ENCODE results near the gene TTC28.

The TTC28 gene

DNA sequence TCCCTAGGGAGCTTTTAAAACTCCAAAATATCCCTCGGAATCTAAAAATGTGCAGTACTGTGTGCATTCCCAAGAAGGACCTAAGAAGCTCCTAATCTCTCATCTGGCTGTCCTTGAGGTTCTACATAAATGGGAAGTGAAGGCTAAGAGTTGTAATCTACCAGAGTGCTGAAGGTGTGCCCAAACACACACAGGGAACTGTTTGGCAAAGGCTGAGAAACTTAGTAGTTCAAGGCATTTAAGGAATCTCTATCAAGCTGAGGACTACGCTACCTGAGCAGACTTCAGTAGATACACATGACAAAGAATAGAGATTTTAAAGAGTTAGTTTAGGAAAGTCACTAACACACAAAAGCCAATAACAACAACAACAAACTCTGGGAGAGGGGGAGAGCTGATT, 71.1 kb downstream of the TTC28 start:
- Histone ChIP-seq H3K9ac (ENCODE audit: low read depth in 1 of 2, low read length in 2 of 2) (no peak overlapping the region), H3K27ac (ENCODE audit: low read depth in 2 of 2, low read length in 2 of 2) (no peak overlapping the region), H3K36me3 (ENCODE audit: control insufficient read depth in 2 of 2, insufficient read depth in 2 of 2, low read length in 2 of 2) (no peaks in the 10 kb centered on the region), H3K4me1 (ENCODE audit: control insufficient read depth in 2 of 2, insufficient read depth in 2 of 2, low read length in 2 of 2) (no peaks in the 10 kb centered on the region), H3K4me3 (ENCODE audit: low read length in 2 of 2) (no peak overlapping the region), H3K27me3 (ENCODE audit: control insufficient read depth in 2 of 2, insufficient read depth in 2 of 2, low read length in 2 of 2) (no peaks in the 10 kb centered on the region), H3K9me3 (ENCODE audit: control insufficient read depth in 2 of 2, low read length in 2 of 2) (no peaks in the 10 kb centered on the region)

DNA sequence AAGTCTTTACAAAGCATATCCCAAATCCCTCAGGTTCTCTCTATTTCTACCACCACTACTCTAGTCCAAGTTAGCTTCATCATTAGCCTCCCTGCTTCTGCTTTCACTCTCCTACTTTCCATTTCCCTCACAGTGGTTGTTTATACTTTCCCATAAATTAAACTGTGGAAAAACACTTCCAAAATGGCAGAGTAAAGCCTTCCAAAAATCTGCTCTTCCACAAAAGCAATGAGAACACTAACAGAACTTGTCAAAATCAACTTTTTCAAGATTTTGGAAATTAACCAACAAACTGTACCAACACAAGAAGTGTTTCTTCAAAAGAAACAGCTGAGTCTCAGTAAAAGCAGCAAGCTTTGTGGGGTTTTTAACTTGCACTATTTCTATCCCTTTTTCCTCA, 71.8 kb downstream of the TTC28 start:
- Histone ChIP-seq H3K27me3 (ENCODE audit: control insufficient read depth in 2 of 2, insufficient read depth in 2 of 2, low read length in 2 of 2) (no peaks in the 10 kb centered on the region), H3K27ac (ENCODE audit: low read depth in 2 of 2, low read length in 2 of 2) (no peak overlapping the region), H3K4me3 (ENCODE audit: low read length in 2 of 2) (no peak overlapping the region), H3K4me1 (ENCODE audit: control insufficient read depth in 2 of 2, insufficient read depth in 2 of 2, low read length in 2 of 2) (no peaks in the 10 kb centered on the region), H3K9me3 (ENCODE audit: control insufficient read depth in 2 of 2, low read length in 2 of 2) (no peaks in the 10 kb centered on the region), H3K9ac (ENCODE audit: low read depth in 1 of 2, low read length in 2 of 2) (no peak overlapping the region), H3K36me3 (ENCODE audit: control insufficient read depth in 2 of 2, insufficient read depth in 2 of 2, low read length in 2 of 2) (no peaks in the 10 kb centered on the region)

DNA sequence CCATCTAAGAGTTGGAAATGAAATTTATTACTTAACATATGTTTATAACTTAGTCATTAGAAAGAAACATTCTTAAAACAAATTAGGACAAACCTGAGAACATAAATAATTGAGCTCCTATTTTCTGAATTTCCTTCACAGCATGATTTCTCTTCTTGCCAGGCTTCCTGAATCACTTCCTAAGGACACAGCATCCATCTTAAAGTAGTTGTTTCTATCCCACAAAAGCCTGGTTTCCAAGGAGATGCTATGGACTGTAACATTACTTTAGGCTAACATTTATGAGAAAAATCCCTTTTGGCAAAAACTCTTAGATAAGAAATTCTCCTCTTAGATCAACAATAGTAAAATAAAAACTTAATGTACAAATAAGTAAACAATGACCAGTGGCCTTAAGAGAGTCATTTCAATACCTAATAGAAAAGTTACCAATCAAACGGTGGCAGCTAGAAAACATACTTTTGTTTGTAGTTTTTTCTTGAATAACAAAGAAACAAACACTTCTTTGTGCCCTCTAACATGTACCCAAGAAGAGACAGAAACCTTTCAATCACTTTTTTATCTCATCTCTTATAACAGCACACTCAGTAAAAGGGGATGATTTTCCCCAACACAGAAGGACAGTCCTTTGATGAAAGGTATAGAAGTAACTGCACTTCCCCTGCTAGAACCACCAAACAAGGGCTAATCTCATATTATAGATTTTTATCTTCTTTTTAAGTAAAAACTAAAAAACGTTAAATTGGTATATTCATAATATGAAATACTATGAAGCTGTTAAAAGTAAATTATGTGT, 74.5 kb downstream of the TTC28 start:
- Histone ChIP-seq H3K4me1 (ENCODE audit: control insufficient read depth in 2 of 2, insufficient read depth in 2 of 2, low read length in 2 of 2) (no peaks in the 10 kb centered on the region), H3K27ac (ENCODE audit: low read depth in 2 of 2, low read length in 2 of 2) (no peak overlapping the region), H3K36me3 (ENCODE audit: control insufficient read depth in 2 of 2, insufficient read depth in 2 of 2, low read length in 2 of 2) (no peaks in the 10 kb centered on the region), H3K27me3 (ENCODE audit: control insufficient read depth in 2 of 2, insufficient read depth in 2 of 2, low read length in 2 of 2) (no peaks in the 10 kb centered on the region), H3K9ac (ENCODE audit: low read depth in 1 of 2, low read length in 2 of 2) (no peak overlapping the region), H3K4me3 (ENCODE audit: low read length in 2 of 2) (no peak overlapping the region), H3K9me3 (ENCODE audit: control insufficient read depth in 2 of 2, low read length in 2 of 2) (no peaks in the 10 kb centered on the region)

DNA sequence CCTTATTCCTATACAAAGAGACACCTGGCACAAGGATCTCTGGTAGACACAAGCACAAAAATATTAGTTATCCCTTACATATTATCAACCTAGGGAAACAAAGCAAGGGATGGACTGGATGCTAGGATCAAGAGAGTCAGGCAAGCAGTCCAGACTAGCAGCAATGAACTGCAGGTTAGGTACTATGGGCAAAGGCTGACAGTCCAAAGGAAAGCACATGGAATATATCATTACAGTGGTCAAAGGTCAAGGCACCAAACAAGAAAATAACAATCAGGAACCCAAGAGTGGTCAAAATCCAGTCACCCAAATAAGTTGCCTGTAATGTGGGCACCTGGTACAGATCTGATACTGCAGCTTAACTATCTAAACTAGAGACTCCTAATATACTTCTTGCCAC, 77.7 kb downstream of the TTC28 start:
- no peak overlapping the region for H3K27ac ChIP-seq (ENCODE audit: low read depth in 2 of 2, low read length in 2 of 2)
- H3K9me3 ChIP-seq (ENCODE audit: control insufficient read depth in 2 of 2, low read length in 2 of 2) = no peaks in the 10 kb centered on the region
- no peaks in the 10 kb centered on the region for H3K4me1 ChIP-seq (ENCODE audit: control insufficient read depth in 2 of 2, insufficient read depth in 2 of 2, low read length in 2 of 2)
- H3K36me3 ChIP-seq (ENCODE audit: control insufficient read depth in 2 of 2, insufficient read depth in 2 of 2, low read length in 2 of 2) = no peaks in the 10 kb centered on the region
- H3K4me3 ChIP-seq (ENCODE audit: low read length in 2 of 2) = no peak overlapping the region
- no peaks in the 10 kb centered on the region for H3K27me3 ChIP-seq (ENCODE audit: control insufficient read depth in 2 of 2, insufficient read depth in 2 of 2, low read length in 2 of 2)
- H3K9ac ChIP-seq (ENCODE audit: low read depth in 1 of 2, low read length in 2 of 2) = no peak overlapping the region

DNA sequence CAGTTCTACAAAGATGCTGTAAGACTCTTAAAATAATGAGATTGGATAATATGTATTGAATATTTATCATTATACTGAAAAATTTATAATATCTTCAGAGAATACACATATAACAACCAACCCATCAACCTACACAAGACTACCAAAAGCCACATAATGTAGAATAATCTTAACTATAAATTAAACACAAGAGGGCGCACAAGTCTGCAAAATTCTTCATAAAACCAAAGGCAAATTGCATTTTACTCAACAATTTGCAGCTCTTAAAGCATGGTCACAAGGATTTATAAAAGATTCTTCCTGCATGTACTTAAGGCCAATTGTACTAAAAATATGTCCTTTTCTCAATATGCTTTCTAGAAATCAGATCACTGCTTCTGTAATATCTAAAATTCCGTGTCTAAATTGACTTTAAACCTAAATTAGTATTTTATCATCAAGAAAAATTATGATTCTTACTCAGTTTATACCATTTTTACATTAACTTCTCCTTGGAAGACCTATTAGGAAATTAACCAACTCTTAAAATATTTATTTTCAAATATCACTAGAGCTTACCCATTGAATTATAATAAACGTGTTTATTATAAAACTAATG, 79.0 kb downstream of the TTC28 start:
- H3K4me3 ChIP-seq (ENCODE audit: low read length in 2 of 2) = no peak overlapping the region

DNA sequence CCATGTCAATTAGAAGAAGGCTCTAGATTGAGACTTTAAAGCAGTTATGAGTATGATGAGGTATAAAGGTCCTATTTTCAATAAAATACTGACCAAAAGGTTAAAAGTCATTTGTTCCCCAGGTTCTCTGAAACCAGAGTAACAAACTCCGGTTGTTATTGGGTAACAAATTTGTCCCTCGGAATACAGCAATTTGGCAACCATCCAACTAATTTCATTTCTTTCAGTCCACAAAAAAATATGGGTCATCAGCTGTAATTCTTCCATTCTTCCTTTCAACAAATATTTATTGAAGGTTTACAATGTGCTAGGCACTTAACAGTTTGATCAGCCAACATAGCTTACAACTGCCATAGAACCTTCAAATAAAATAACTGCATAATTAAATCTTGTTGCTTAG, 79.9 kb downstream of the TTC28 start:
- Histone ChIP-seq H3K4me3 (ENCODE audit: low read length in 2 of 2) (no peak overlapping the region), H3K9me3 (ENCODE audit: control insufficient read depth in 2 of 2, low read length in 2 of 2) (no peaks in the 10 kb centered on the region), H3K4me1 (ENCODE audit: control insufficient read depth in 2 of 2, insufficient read depth in 2 of 2, low read length in 2 of 2) (no peaks in the 10 kb centered on the region), H3K9ac (ENCODE audit: low read depth in 1 of 2, low read length in 2 of 2) (no peak overlapping the region), H3K27me3 (ENCODE audit: control insufficient read depth in 2 of 2, insufficient read depth in 2 of 2, low read length in 2 of 2) (no peaks in the 10 kb centered on the region), H3K27ac (ENCODE audit: low read depth in 2 of 2, low read length in 2 of 2) (no peak overlapping the region), H3K36me3 (ENCODE audit: control insufficient read depth in 2 of 2, insufficient read depth in 2 of 2, low read length in 2 of 2) (no peaks in the 10 kb centered on the region)

More for the DNA sequence above, 79.0 kb downstream of the TTC28 start:
- Histone ChIP-seq H3K36me3 (ENCODE audit: control insufficient read depth in 2 of 2, insufficient read depth in 2 of 2, low read length in 2 of 2) (no peaks in the 10 kb centered on the region), H3K9ac (ENCODE audit: low read depth in 1 of 2, low read length in 2 of 2) (no peak overlapping the region), H3K27me3 (ENCODE audit: control insufficient read depth in 2 of 2, insufficient read depth in 2 of 2, low read length in 2 of 2) (no peaks in the 10 kb centered on the region), H3K4me1 (ENCODE audit: control insufficient read depth in 2 of 2, insufficient read depth in 2 of 2, low read length in 2 of 2) (no peaks in the 10 kb centered on the region), H3K27ac (ENCODE audit: low read depth in 2 of 2, low read length in 2 of 2) (no peak overlapping the region), H3K9me3 (ENCODE audit: control insufficient read depth in 2 of 2, low read length in 2 of 2) (no peaks in the 10 kb centered on the region)

DNA sequence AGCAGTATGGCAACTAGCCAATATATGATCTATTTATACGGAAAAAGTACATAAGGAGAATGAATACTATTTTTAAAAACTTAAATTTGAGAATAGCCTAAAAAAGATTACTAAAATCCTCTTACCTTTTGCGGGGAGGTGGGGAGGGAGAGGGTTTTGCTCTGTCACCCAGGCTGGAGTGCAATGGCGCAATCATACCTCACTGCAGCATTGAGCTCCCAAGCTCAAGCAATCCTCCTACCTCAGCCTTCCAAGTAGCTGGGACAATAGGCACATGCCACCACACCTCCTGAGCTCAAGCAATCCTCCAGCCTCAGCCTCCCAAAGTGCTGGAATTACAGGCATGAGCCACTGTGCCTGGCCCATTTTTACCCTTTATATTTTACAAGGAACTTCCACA, 82.0 kb downstream of the TTC28 start:
- no peaks in the 10 kb centered on the region for H3K27me3 ChIP-seq (ENCODE audit: control insufficient read depth in 2 of 2, insufficient read depth in 2 of 2, low read length in 2 of 2)
- H3K9ac ChIP-seq (ENCODE audit: low read depth in 1 of 2, low read length in 2 of 2) = no peak overlapping the region
- H3K4me1 ChIP-seq (ENCODE audit: control insufficient read depth in 2 of 2, insufficient read depth in 2 of 2, low read length in 2 of 2) = no peaks in the 10 kb centered on the region
- H3K27ac ChIP-seq (ENCODE audit: low read depth in 2 of 2, low read length in 2 of 2) = no peak overlapping the region
- H3K36me3 ChIP-seq (ENCODE audit: control insufficient read depth in 2 of 2, insufficient read depth in 2 of 2, low read length in 2 of 2) = no peaks in the 10 kb centered on the region
- no peak overlapping the region for H3K4me3 ChIP-seq (ENCODE audit: low read length in 2 of 2)
- H3K9me3 ChIP-seq (ENCODE audit: control insufficient read depth in 2 of 2, low read length in 2 of 2) = no peaks in the 10 kb centered on the region

DNA sequence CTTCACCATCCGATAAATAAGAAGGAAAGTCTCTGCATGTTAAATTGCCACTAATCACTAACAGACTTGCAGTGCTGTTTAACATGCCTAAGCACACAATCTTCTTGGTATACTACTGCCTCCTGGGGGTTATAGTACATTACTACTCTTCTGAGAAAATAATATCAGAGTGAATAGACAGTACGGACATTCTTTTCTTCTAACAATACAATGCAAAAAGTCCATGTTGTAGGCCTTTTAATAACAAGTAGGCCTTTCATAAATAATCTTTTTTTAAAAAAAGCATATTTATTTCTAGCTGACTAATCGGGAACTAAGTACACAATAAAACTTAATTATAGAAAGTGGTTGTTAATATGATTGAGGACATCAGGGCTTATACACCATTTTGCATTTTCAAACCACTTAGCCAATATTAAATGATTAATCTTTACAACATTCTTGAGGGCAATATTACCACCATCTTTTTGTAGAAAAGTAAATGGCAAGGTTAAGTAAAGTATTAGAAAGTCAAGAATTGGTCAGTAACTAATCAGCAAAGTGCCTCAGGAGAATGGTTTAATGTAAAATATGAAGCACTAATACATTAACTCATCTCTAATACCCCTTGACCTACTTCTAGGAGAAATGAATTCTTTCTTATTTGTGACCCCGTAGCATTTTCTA, 84.7 kb downstream of the TTC28 start:
- H3K27me3 ChIP-seq (ENCODE audit: control insufficient read depth in 2 of 2, insufficient read depth in 2 of 2, low read length in 2 of 2) = no peaks in the 10 kb centered on the region
- H3K4me1 ChIP-seq (ENCODE audit: control insufficient read depth in 2 of 2, insufficient read depth in 2 of 2, low read length in 2 of 2) = no peaks in the 10 kb centered on the region
- no peak overlapping the region for H3K27ac ChIP-seq (ENCODE audit: low read depth in 2 of 2, low read length in 2 of 2)
- H3K4me3 ChIP-seq (ENCODE audit: low read length in 2 of 2) = no peak overlapping the region
- H3K9me3 ChIP-seq (ENCODE audit: control insufficient read depth in 2 of 2, low read length in 2 of 2) = no peaks in the 10 kb centered on the region
- H3K36me3 ChIP-seq (ENCODE audit: control insufficient read depth in 2 of 2, insufficient read depth in 2 of 2, low read length in 2 of 2) = no peaks in the 10 kb centered on the region
- H3K9ac ChIP-seq (ENCODE audit: low read depth in 1 of 2, low read length in 2 of 2) = no peak overlapping the region

DNA sequence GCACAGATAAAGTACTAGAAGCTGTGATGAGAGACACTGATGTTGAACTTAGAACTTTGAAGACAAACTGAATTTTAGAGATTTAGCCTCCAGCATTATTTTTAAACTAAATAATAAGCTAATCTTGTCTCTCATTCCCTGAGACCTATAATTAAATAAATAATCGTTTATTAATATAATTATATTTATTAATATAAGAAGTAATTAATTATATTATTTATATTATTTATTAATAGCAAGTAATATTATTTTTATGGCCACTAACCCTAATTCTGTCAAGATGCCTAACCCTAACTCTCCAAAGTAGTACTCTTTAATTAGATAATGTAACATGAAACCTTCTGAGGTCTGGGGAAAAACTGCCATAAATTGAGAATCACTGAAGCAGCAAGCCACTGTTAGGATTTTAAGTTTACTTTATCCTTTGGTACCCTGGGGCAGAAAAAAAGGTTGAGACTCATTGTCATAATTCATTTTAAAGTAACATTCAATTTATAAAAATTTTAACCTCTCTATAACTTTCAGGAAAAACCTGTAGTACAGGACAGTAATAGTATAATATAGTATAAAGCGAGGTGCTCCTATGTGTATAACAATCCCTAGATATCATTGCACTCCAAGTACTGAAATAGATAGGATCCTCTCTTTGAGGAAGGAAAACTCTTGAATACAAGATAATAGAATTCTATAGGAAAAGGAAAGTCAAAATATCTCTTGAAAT, 85.4 kb downstream of the TTC28 start:
- Histone ChIP-seq H3K4me1 (ENCODE audit: control insufficient read depth in 2 of 2, insufficient read depth in 2 of 2, low read length in 2 of 2) (no peaks in the 10 kb centered on the region), H3K4me3 (ENCODE audit: low read length in 2 of 2) (no peak overlapping the region), H3K27me3 (ENCODE audit: control insufficient read depth in 2 of 2, insufficient read depth in 2 of 2, low read length in 2 of 2) (no peaks in the 10 kb centered on the region), H3K27ac (ENCODE audit: low read depth in 2 of 2, low read length in 2 of 2) (no peak overlapping the region), H3K9ac (ENCODE audit: low read depth in 1 of 2, low read length in 2 of 2) (no peak overlapping the region), H3K9me3 (ENCODE audit: control insufficient read depth in 2 of 2, low read length in 2 of 2) (no peaks in the 10 kb centered on the region), H3K36me3 (ENCODE audit: control insufficient read depth in 2 of 2, insufficient read depth in 2 of 2, low read length in 2 of 2) (no peaks in the 10 kb centered on the region)

DNA sequence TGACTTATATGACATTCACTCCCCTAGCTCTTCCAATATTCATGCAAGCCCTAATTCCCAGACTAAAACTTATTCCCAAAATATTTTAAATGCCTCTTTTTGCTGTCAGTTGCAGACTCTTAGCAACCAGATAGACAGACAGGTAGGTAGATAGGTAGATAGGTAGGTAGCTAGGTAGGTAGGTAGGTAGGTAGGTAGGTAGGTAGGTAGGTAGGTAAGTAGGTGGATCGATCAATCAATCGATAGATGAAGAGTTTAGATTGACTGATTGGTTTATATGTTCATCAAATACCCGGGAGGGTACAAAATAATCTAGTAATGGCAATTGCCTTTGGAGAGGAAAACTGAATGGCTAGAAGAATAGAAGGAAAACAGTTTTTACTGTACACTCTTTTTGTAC, 86.3 kb downstream of the TTC28 start:
- H3K9ac ChIP-seq (ENCODE audit: low read depth in 1 of 2, low read length in 2 of 2) = no peak overlapping the region

More for the DNA sequence above, 86.3 kb downstream of the TTC28 start:
- H3K27me3 ChIP-seq (ENCODE audit: control insufficient read depth in 2 of 2, insufficient read depth in 2 of 2, low read length in 2 of 2) = no peaks in the 10 kb centered on the region
- H3K36me3 ChIP-seq (ENCODE audit: control insufficient read depth in 2 of 2, insufficient read depth in 2 of 2, low read length in 2 of 2) = no peaks in the 10 kb centered on the region
- H3K27ac ChIP-seq (ENCODE audit: low read depth in 2 of 2, low read length in 2 of 2) = no peak overlapping the region
- no peak overlapping the region for H3K4me3 ChIP-seq (ENCODE audit: low read length in 2 of 2)
- H3K4me1 ChIP-seq (ENCODE audit: control insufficient read depth in 2 of 2, insufficient read depth in 2 of 2, low read length in 2 of 2) = no peaks in the 10 kb centered on the region
- no peaks in the 10 kb centered on the region for H3K9me3 ChIP-seq (ENCODE audit: control insufficient read depth in 2 of 2, low read length in 2 of 2)

Data from mucosa of rectum (tissue), 2 donors.